Breast epithelium (tissue), 4 donors: Measurements from ENCODE around the gene GNB1L. TPM values are rescaled to one million over a fixed set of nuclear protein-coding genes. Genes with fewer than 3 reads are reported as not detected.

Experiments used
- DNase-seq, 2 donors: peaks; one replicate each; pipeline ENCODE4 v3.0.0-alpha.2; 2019; ENCODE audit warnings: low spot score in 2 of 2
- H3K27ac ChIP-seq, 2 donors: fragments of 200-600 bp; sonication (generic) in 1 of 2; one replicate each; pipeline ENCODE4 v1.5.1; 2016 to 2019; ENCODE audit warnings: mild to moderate bottlenecking in 1 of 2
- H3K27me3 ChIP-seq, 2 donors: fragments of 200-600 bp; sonication (generic) in 1 of 2; one replicate each; pipeline versions ENCODE4 v1.5.1 to v1.6.0; 2017 to 2019; ENCODE audit warnings: control low read depth in 1 of 2, mild to moderate bottlenecking in 1 of 2
- H3K36me3 ChIP-seq: fragments of 200-600 bp; one replicate; pipeline ENCODE4 v1.5.1; 2019
- H3K4me1 ChIP-seq, 2 donors: fragments of 200-600 bp; sonication (generic); one replicate each; pipeline ENCODE4 v1.5.1; 2016 to 2019; ENCODE audit warnings: control low read depth in 1 of 2
- H3K4me3 ChIP-seq, 3 donors: fragments of 200-600 bp; sonication (generic); 1 replicate in 2 of 3; 2 replicates in 1 of 3; pipeline ENCODE4 v1.5.1; 2016 to 2019; ENCODE audit warnings: mild to moderate bottlenecking in 3 of 3, moderate library complexity in 2 of 3
- H3K9me3 ChIP-seq, 2 donors: fragments of 200-600 bp; sonication (generic) in 1 of 2; one replicate each; pipeline ENCODE4 v1.5.1; 2016 to 2019; ENCODE audit warnings: control low read depth in 1 of 2
- POLR2A ChIP-seq: fragments of 450-650 bp; IDR thresholded peaks from one replicate; pipeline ENCODE4 v1.6.1; 2016; ENCODE audit warnings: antibody characterized with exemption, mild to moderate bottlenecking, moderate library complexity
- POLR2AphosphoS5 ChIP-seq, 3 donors: sonication (generic); formaldehyde crosslinking; IDR thresholded peaks; one replicate each; pipeline ENCODE4 v1.6.1; 2017; ENCODE audit warnings: antibody characterized with exemption in 3 of 3
- intact Hi-C: fragments of 100-400 bp; cut with DNase I; formaldehyde crosslinking; loops from one replicate; pipeline ENCODE4 v1.15.1; 2023; ENCODE audit warnings: low total_unique reads
- total RNA-seq, 3 donors: library from RNA; depleted of rRNA; stranded (reverse); fragments of >200 nt; gene quantifications; one replicate each; pipeline ENCODE4 v1.1.0, GENCODE V29; 2016
- TF ChIP-seq, protein P1 (sequence below), 3 donors: fragments of 450-650 bp; IDR thresholded peaks; one replicate each; pipeline ENCODE4 v1.5.1; 2016 to 2017; ENCODE audit warnings: antibody characterized with exemption in 3 of 3, mild to moderate bottlenecking in 3 of 3, moderate library complexity in 3 of 3

GNB1L gene
- total RNA-seq, 3 donors from 2014 or later: 5.6 to 8.2 (median 6.3) TPM

DNA sequence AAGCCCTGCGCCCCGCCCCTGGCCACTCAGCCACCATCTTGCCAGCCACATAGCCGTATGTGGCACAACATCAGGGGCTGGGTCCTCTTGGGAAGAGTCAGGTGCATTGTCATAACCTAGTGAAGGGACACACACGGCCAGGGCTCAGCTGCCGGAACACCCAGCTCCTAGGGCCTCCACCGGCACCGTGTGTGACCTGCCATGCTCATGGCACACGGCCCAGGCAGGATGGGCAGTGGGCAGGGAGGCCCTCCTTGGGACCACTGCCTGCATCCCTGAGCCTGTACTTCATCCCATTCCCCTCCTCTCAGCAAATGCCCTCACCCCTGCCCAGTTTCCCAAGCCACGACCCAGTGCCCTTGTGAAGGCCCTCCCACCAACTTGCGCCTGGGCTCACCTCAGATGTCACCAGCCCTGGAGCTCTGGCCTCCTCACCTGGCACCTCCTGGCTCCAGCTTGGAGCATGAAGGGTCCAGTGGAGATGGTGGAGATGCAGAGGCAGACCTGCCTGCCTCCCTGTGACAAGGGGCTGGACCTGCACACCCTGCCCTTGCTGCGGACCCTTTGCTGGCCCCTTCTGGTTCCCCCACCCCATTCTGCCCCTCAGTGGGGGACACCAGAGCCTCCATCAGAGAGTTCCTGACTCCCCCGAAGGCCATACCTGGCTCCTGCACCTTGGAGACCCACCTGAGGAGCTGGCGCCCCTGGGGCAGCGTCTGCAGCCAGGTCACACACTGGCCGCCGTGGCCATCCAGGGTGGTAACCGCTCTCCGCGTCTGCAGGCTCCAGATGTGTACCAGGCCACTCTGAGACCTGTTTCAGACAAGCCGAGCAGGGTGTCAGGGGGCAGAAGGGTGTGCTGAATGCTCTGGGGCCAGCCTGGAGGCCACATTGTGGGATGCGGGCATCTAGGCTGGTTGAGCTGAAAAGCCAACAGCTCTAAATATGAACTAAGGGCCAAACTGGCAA lies 34.5 kb downstream of the GNB1L start:
- H3K27ac ChIP-seq: no peak overlapping the region

DNA sequence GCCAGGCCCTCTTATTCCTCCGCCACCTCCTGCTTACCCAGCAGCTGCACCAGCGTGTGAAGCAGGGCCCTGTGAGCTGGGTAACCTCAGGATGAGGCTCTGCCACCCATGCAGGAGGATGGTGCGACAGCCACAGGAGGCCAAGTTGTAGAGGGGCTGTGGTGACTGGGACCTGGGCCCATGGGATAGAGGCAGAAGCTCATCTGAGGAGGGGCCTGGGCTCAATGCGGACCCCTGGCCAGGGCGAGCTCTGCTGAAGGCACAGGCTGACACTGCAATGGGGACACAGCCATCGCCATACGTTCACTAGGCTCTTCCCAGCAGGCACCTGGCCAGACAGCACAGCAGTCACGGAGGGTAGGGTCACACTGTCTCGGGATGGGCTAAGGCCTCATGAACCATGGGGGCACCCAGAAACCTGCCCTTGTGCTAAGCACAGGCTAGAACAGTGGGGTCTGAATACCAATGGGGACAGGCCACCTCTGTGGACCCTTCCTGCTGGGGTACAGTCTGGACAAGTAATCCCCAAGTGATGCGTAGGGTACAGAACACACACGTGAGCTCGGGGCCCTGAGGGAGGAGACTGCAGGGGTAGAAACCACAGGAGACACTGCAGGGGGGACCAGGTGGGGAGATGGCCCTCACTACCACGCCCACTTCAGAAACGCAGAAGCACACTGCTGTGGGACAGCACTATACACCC lies 35.3 kb downstream of the GNB1L start:
- TF ChIP-seq, protein P1, sequence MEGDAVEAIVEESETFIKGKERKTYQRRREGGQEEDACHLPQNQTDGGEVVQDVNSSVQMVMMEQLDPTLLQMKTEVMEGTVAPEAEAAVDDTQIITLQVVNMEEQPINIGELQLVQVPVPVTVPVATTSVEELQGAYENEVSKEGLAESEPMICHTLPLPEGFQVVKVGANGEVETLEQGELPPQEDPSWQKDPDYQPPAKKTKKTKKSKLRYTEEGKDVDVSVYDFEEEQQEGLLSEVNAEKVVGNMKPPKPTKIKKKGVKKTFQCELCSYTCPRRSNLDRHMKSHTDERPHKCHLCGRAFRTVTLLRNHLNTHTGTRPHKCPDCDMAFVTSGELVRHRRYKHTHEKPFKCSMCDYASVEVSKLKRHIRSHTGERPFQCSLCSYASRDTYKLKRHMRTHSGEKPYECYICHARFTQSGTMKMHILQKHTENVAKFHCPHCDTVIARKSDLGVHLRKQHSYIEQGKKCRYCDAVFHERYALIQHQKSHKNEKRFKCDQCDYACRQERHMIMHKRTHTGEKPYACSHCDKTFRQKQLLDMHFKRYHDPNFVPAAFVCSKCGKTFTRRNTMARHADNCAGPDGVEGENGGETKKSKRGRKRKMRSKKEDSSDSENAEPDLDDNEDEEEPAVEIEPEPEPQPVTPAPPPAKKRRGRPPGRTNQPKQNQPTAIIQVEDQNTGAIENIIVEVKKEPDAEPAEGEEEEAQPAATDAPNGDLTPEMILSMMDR (IDR thresholded peaks at IDR 0.05): no peak
- TF ChIP-seq POLR2AphosphoS5 (IDR thresholded peaks at IDR 0.05) (no peak), POLR2A (no peak)
- H3K9me3 ChIP-seq: no peaks in the 10 kb centered on the region
- no peak overlapping the region for H3K4me3 ChIP-seq
- peaks cover 0 to 15% of the 10 kb centered on the region in 2 donors for H3K4me1 ChIP-seq
- intact Hi-C loops: no loop called here
- peak in 1 of 2 donors; percentile 12 for DNase-seq
- no peak overlapping the region for H3K27ac ChIP-seq
- H3K36me3 ChIP-seq: no peaks in the 10 kb centered on the region
- H3K27me3 ChIP-seq: no peaks in the 10 kb centered on the region

More for the DNA sequence above, 34.5 kb downstream of the GNB1L start:
- Histone ChIP-seq H3K27me3 (no peaks in the 10 kb centered on the region), H3K36me3 (no peaks in the 10 kb centered on the region), H3K4me1 (peaks cover 0 to 22% of the 10 kb centered on the region in 2 donors), H3K9me3 (no peaks in the 10 kb centered on the region), H3K4me3 (no peak overlapping the region)
- TF ChIP-seq POLR2A: no peak
- TF ChIP-seq, protein P1 (IDR thresholded peaks at IDR 0.05): no peak
- TF ChIP-seq POLR2AphosphoS5 (IDR thresholded peaks at IDR 0.05): no peak
- intact Hi-C loops: no loop called here
- DNase-seq: peak in 1 of 2 donors; percentile 10

DNA sequence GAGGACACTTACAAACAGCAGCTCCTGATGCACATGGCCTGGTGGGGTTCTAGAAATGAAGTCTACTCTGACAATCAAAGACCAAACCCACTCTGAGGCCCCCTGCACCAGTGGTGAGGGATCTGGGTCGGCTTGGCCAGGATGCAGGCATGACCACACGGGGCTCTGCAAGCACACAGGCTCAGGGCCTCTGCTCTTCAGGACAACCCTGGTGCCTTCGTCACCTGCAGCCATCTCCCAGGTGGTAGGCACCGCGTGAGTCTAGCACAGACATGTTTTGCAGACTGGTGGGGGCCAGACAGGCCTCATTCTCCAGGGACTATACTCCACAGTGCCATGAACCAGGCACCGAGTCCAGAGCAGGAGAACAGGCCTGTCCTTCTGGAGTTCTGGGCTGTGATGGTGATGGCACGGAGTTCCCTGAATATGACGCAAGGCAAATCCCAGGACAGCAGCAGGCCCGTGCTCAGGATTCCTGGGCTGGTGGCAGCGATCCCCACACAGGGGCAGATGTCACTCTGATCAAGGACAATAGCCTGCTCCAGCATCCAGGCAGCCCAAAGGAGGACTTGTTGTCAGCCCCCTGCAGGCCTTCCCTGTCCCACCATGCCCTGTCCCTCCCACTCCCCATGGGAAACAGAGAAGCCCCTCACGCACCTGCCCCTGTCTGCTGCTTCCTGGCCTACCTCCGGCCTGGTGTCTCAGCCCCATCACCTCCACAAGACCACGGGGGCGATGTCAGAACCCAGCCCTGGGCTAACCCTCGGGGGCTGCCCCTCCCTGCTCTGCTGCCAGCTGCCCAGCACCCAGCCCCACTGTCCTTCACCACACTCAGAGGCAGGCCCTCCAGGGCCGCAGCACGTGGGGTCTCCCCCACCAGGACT lies 36.1 kb downstream of the GNB1L start:
- intact Hi-C loops: no loop called here
- Histone ChIP-seq H3K9me3 (no peaks in the 10 kb centered on the region), H3K27ac (no peak overlapping the region), H3K36me3 (no peaks in the 10 kb centered on the region), H3K4me1 (peaks cover 0 to 10% of the 10 kb centered on the region in 2 donors), H3K27me3 (no peaks in the 10 kb centered on the region), H3K4me3 (no peak overlapping the region)
- peak in 1 of 2 donors; percentile 13 for DNase-seq
- no peak for TF ChIP-seq POLR2AphosphoS5 (IDR thresholded peaks at IDR 0.05)
- no peak for TF ChIP-seq POLR2A

DNA sequence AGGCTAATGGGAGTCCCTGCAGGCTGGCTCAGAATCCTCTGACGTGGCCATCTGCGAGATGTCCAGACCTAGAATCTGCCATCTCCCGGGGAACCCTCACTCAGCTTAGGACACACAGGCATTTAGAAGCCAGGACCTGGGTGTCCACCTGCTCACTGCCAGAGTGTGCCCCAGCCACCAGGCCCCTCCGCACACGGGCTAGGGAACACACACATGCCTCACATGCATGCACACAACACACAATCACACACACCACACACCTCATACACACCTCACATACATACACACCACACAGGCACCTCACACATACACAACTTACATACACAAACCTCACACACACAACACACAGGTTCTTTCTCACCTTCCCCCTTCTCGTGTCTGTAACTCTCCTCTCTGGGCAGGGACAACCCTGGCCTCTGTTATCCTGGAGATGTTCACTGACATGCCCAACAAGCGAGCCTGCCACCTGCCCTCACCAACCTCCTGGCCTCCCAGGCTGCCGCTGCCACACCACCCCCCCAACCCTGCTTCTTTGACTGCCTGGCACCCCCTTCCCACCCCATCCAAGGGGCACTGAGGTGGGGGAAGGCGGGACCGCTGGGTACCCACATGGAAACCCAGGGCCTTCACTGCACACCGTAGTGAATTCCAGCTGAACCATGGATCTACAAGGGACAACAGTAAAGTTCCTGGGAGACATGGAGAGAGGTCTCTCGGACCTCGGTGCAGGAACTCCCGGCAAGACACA lies 38.1 kb downstream of the GNB1L start:
- H3K4me1 ChIP-seq: no peaks in the 10 kb centered on the region
- TF ChIP-seq, protein P1 (IDR thresholded peaks at IDR 0.05): no peak
- TF ChIP-seq POLR2AphosphoS5 (IDR thresholded peaks at IDR 0.05) (no peak), POLR2A (no peak)
- intact Hi-C loops: loop anchor here (1.0 kb wide), 1 partner anchor 28 kb away; no protein-coding TSS in a partner anchor
- no peaks in the 10 kb centered on the region for H3K9me3 ChIP-seq
- no peaks in the 10 kb centered on the region for H3K36me3 ChIP-seq
- H3K4me3 ChIP-seq: no peak overlapping the region
- H3K27me3 ChIP-seq: no peaks in the 10 kb centered on the region
- DNase-seq: peak in 1 of 2 donors; percentile 7
- no peak overlapping the region for H3K27ac ChIP-seq
